NT2/D1 (cell line): Measurements from ENCODE around the gene AK9.

Experiments
- SUZ12 ChIP-seq: IDR thresholded peaks from 2 replicates; pipeline ENCODE4 v1.6.1; 2011; ENCODE audit not compliant: insufficient read length, insufficient read depth; ENCODE audit errors: extremely low read depth
- YY1 ChIP-seq: IDR thresholded peaks from 2 replicates; pipeline ENCODE4 v1.6.1; 2011; ENCODE audit not compliant: insufficient read length, insufficient read depth
- ZNF274 ChIP-seq: IDR thresholded peaks from 2 replicates; pipeline ENCODE4 v1.6.1; 2011; ENCODE audit warnings: mild to moderate bottlenecking, low read depth, low read length

- TF ChIP-seq YY1 (no peak), ZNF274 (no peak), SUZ12 (no peak)
Observed at GRCh38 chr6:109490713-109491112, 200.3 kb downstream of the AK9 start.
